Fibroblast of skin of left quadriceps (primary cell): Measurements from ENCODE around the gene A1BG.

Experiments used
- DNase-seq, 2 experiments: peaks; one replicate each; pipeline ENCODE4 v3.0.0-alpha.2; 2013; ENCODE audit warnings: low read depth in 2 of 2

The A1BG gene

GRCh38 chr19:58300620-58301019 is 52.7 kb downstream of the A1BG start:
- DNase-seq = no peak

- no peak for DNase-seq
Observed at GRCh38 chr19:58296104-58296503, 57.2 kb downstream of the A1BG start.
